ENCODE results near the gene KLHDC10.

Gene KLHDC10

GRCh38 chr7:130136579-130137167 lies 66.3 kb downstream of the KLHDC10 start:
- no peak for TF ChIP-seq REST (IDR thresholded peaks at IDR 0.05; ENCODE audit: insufficient read depth in 1 of 2, low read depth in 2 of 2, low read length in 2 of 2)
- TF ChIP-seq FOXP2 (optimal IDR thresholded peaks at IDR 0.05; ENCODE audit: borderline replicate concordance, extremely low read depth, extremely low read length, insufficient read depth), result no peak
- TF ChIP-seq SIN3A (IDR thresholded peaks at IDR 0.05; ENCODE audit: borderline replicate concordance, insufficient read depth, low read length), result no peak
- no peak for TF ChIP-seq TAF1 (IDR thresholded peaks at IDR 0.05; ENCODE audit: borderline replicate concordance, insufficient read depth, low read length)
- no peak for TF ChIP-seq POLR2AphosphoS5 (IDR thresholded peaks at IDR 0.05; ENCODE audit: low read depth, low read length)

GRCh38 chr7:130137207-130137606 lies 66.9 kb downstream of the KLHDC10 start:
- TF ChIP-seq SIN3A (IDR thresholded peaks at IDR 0.05; ENCODE audit: borderline replicate concordance, insufficient read depth, low read length) (no peak), POLR2AphosphoS5 (IDR thresholded peaks at IDR 0.05; ENCODE audit: low read depth, low read length) (no peak), TAF1 (IDR thresholded peaks at IDR 0.05; ENCODE audit: borderline replicate concordance, insufficient read depth, low read length) (no peak), FOXP2 (optimal IDR thresholded peaks at IDR 0.05; ENCODE audit: borderline replicate concordance, extremely low read depth, extremely low read length, insufficient read depth) (no peak), REST (IDR thresholded peaks at IDR 0.05; ENCODE audit: insufficient read depth in 1 of 2, low read depth in 2 of 2, low read length in 2 of 2) (no peak)

- TF ChIP-seq TAF1 (IDR thresholded peaks at IDR 0.05; ENCODE audit: borderline replicate concordance, insufficient read depth, low read length) (no peak), FOXP2 (optimal IDR thresholded peaks at IDR 0.05; ENCODE audit: borderline replicate concordance, extremely low read depth, extremely low read length, insufficient read depth) (no peak), REST (IDR thresholded peaks at IDR 0.05; ENCODE audit: insufficient read depth in 1 of 2, low read depth in 2 of 2, low read length in 2 of 2) (no peak), POLR2AphosphoS5 (IDR thresholded peaks at IDR 0.05; ENCODE audit: low read depth, low read length) (no peak), SIN3A (IDR thresholded peaks at IDR 0.05; ENCODE audit: borderline replicate concordance, insufficient read depth, low read length) (no peak)
Observed at GRCh38 chr7:130139193-130139960, 69.0 kb downstream of the KLHDC10 start.

GRCh38 chr7:130140551-130141160 lies 70.3 kb downstream of the KLHDC10 start:
- no peak for TF ChIP-seq FOXP2 (optimal IDR thresholded peaks at IDR 0.05; ENCODE audit: borderline replicate concordance, extremely low read depth, extremely low read length, insufficient read depth)
- TF ChIP-seq SIN3A (IDR thresholded peaks at IDR 0.05; ENCODE audit: borderline replicate concordance, insufficient read depth, low read length), result no peak
- TF ChIP-seq POLR2AphosphoS5 (IDR thresholded peaks at IDR 0.05; ENCODE audit: low read depth, low read length), result no peak
- TF ChIP-seq TAF1 (IDR thresholded peaks at IDR 0.05; ENCODE audit: borderline replicate concordance, insufficient read depth, low read length), result no peak
- TF ChIP-seq REST (IDR thresholded peaks at IDR 0.05; ENCODE audit: insufficient read depth in 1 of 2, low read depth in 2 of 2, low read length in 2 of 2), result no peak
